Left lung (tissue), 10 donors: ENCODE data around the gene MYL5. TPM values are rescaled to one million over a fixed set of nuclear protein-coding genes. Genes with fewer than 3 reads are reported as not detected.

Experiments
- ATAC-seq: fragments of 200-7000 bp; cut with Tn5 transposase; one replicate; pipeline ENCODE4 v1.9.1; 2020; ENCODE audit warnings: moderate library complexity
- DNase-seq, 4 donors: peaks; one replicate each; pipeline ENCODE4 v3.0.0-alpha.2; 2013 to 2020
- H3K27ac ChIP-seq, 2 donors: fragments of 200-600 bp; sonication (generic) in 1 of 2; one replicate each; pipeline versions ENCODE4 v1.5.0 to v1.8.0; 2020 to 2021
- H3K27me3 ChIP-seq, 2 donors: fragments of 200-600 bp; sonication (generic) in 1 of 2; one replicate each; pipeline versions ENCODE4 v1.5.0 to v1.8.0; 2020 to 2021
- H3K36me3 ChIP-seq, 2 donors: fragments of 200-600 bp; sonication (generic) in 1 of 2; one replicate each; pipeline versions ENCODE4 v1.5.0 to v1.8.0; 2020 to 2021
- H3K4me1 ChIP-seq, 2 donors: fragments of 200-600 bp; one replicate each; pipeline ENCODE4 v1.8.0; 2021
- H3K4me3 ChIP-seq, 2 donors: fragments of 200-600 bp; sonication (generic) in 1 of 2; one replicate each; pipeline versions ENCODE4 v1.5.0 to v1.8.0; 2020 to 2021; ENCODE audit warnings: mild to moderate bottlenecking in 1 of 2
- H3K9me3 ChIP-seq, 2 donors: fragments of 200-600 bp; sonication (generic) in 1 of 2; one replicate each; pipeline versions ENCODE4 v1.5.0 to v1.8.0; 2020 to 2021
- intact Hi-C, 2 donors: fragments of 100-400 bp; cut with DNase I; formaldehyde crosslinking; loops; one replicate each; pipeline versions ENCODE4 v1.11.2 to v1.14.2; 2022
- polyA plus RNA-seq, 6 donors: library from polyadenylated mRNA; unstranded; fragments of 120-200 nt; gene quantifications; one replicate each; pipeline ENCODE4 v1.2.1, GENCODE V29; 2013; ENCODE audit not compliant: insufficient read length in 6 of 6
- total RNA-seq, 2 donors: library from RNA; stranded (reverse); fragmentation: NEBNext Ultra II Directional; extraction: Animal tissue kit (Norgen Biotek cat#: 25700); gene quantifications; one replicate each; pipeline ENCODE4 v1.2.1, GENCODE V29; 2021
- TF ChIP-seq, protein P1 (sequence below), 2 donors: fragments of 200-600 bp; sonication (generic) in 1 of 2; IDR thresholded peaks; one replicate each; pipeline versions ENCODE4 v1.5.0 to v1.8.0; 2021; ENCODE audit warnings: antibody characterized with exemption in 2 of 2
- donor health status: DM: no; HTN: yes; CAD: no.
- donor health status: DM: no; HTN: no; CAD: no.

Gene MYL5
- total and polyA plus RNA-seq, 8 donors: 7.8 to 23.2 (median 17.5) TPM

DNA sequence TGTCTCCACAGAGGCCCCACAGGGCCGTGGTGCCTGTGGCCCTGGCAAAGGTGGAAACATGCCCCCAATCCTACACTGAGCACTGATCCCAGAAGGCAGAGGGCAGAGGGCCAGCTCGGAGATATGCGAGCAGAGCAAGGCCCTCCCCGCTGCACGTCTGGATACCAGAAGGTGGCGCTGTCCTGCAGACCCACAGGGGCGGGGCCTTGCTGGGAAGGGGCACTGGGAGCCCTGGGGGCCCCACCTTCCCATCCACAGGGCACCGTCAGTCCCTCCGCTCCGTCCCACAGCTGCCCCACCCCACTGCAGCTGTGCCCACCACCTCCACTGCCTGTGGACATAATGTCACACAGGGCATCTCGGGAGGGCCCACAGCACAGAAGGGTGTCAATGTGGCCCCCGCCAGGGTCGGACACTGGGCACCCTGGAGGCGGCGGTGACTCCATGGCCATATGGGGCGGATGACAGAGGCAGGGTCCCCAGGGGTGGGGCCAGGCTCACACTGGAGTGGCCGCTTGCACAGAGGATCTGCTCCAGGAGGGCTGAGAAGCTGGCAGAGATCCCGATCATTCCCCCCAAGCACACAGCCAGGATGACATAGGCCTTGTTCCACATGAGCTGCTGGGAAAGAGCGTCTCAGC, 9.8 kb downstream of the MYL5 start:
- Histone ChIP-seq H3K4me1 (peaks cover 26 to 49% of the 10 kb centered on the region in 2 donors), H3K27ac (no peak overlapping the region)
- intact Hi-C loops: no loop called here

DNA sequence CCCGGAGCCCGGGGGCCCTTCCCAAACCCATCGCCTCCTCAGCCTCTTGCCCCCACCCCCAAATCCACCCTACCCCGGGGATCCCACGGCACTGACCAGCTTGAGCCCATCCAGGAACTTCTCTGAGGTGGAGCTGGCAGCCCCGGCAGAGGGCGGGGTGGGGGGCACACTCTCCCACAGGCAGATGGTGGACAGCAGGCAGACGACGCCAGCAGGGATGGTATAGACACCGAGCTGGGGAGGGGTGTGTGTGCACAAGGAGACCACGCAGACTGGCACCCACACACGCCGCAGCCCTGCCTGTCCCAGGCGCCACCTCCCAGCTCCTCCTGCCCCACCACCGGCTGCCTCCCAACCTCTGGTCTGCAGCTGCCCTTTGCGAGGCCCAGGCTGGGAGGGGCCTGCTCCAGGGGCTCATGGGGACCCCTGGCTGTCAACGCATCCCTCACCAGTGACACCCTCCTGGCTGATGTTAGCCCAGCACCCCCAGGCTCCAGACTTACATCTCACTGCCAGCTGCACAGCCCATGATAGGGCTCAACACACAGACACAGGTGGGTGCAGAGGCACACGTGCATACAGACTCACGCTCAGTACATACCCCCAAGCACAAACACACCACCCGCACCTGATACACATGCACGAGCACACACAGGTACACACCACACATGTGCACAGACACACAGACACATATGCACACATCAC, 10.4 kb downstream of the MYL5 start:
- Histone ChIP-seq H3K27me3 (peaks cover 0 to 8% of the 10 kb centered on the region in 2 donors), H3K36me3 (peaks cover 0 to 5% of the 10 kb centered on the region in 2 donors), H3K4me3 (no peak overlapping the region), H3K9me3 (no peaks in the 10 kb centered on the region), H3K4me1 (peaks cover 33 to 56% of the 10 kb centered on the region in 2 donors), H3K27ac (no peak overlapping the region)
- intact Hi-C loops: no loop called here
- DNase-seq: peak in 1 of 4 donors; percentile 69
- ATAC-seq: no peak
- TF ChIP-seq, protein P1, sequence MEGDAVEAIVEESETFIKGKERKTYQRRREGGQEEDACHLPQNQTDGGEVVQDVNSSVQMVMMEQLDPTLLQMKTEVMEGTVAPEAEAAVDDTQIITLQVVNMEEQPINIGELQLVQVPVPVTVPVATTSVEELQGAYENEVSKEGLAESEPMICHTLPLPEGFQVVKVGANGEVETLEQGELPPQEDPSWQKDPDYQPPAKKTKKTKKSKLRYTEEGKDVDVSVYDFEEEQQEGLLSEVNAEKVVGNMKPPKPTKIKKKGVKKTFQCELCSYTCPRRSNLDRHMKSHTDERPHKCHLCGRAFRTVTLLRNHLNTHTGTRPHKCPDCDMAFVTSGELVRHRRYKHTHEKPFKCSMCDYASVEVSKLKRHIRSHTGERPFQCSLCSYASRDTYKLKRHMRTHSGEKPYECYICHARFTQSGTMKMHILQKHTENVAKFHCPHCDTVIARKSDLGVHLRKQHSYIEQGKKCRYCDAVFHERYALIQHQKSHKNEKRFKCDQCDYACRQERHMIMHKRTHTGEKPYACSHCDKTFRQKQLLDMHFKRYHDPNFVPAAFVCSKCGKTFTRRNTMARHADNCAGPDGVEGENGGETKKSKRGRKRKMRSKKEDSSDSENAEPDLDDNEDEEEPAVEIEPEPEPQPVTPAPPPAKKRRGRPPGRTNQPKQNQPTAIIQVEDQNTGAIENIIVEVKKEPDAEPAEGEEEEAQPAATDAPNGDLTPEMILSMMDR (IDR thresholded peaks at IDR 0.05): no peak

More for the DNA sequence above, 9.8 kb downstream of the MYL5 start:
- peaks cover 0 to 5% of the 10 kb centered on the region in 2 donors for H3K36me3 ChIP-seq
- DNase-seq: peak in 3 of 4 donors; percentile 60 to 89 (median 67)
- TF ChIP-seq, protein P1 (IDR thresholded peaks at IDR 0.05): peak; percentile 55 to 75
- no peaks in the 10 kb centered on the region for H3K9me3 ChIP-seq
- peak; percentile 4 for ATAC-seq
- no peak overlapping the region for H3K4me3 ChIP-seq
- H3K27me3 ChIP-seq: peaks cover 0 to 8% of the 10 kb centered on the region in 2 donors

DNA sequence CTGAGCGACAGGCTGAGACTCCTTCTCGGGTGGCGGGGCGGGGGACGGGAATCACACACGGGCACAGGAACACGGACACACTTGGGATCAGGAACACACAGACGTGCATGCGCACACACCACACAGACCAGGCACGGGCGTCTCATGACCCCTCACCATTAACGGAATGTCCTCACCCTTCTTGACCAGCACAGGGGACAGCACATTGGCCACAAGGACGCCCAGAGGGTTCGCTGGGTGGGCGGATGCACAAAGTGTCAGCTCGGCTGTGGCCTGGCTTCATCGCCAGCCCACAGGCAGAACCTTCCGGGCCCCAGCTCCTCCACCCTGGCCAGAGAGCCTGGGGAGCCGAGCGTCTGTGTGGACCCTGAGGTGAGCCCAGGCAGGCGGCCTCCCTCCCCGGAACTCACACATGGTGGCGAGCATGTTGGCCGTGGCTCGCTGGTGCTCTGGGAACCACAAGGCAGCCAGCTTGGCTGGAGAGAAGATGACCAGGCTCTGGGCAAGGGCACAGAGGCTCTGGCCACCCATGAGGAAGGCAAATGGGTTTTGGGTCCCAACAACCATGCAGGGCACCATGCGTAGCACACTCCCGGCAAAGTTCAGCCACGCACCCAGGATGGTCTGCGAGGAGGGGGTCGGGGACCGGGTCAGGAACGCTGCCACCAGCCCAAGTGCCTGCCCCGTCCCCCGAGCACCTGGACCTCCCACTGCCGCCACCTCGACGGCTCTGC, 11.5 kb downstream of the MYL5 start:
- intact Hi-C loops: no loop called here
- TF ChIP-seq, protein P1 (IDR thresholded peaks at IDR 0.05): no peak
- peak in 1 of 4 donors; percentile 76 for DNase-seq
- ATAC-seq: no peak
- Histone ChIP-seq H3K4me3 (no peak overlapping the region), H3K4me1 (peaks cover 29 to 54% of the 10 kb centered on the region in 2 donors), H3K27ac (no peak overlapping the region), H3K27me3 (peaks cover 0 to 8% of the 10 kb centered on the region in 2 donors), H3K9me3 (no peaks in the 10 kb centered on the region), H3K36me3 (peaks cover 0 to 5% of the 10 kb centered on the region in 2 donors)

DNA sequence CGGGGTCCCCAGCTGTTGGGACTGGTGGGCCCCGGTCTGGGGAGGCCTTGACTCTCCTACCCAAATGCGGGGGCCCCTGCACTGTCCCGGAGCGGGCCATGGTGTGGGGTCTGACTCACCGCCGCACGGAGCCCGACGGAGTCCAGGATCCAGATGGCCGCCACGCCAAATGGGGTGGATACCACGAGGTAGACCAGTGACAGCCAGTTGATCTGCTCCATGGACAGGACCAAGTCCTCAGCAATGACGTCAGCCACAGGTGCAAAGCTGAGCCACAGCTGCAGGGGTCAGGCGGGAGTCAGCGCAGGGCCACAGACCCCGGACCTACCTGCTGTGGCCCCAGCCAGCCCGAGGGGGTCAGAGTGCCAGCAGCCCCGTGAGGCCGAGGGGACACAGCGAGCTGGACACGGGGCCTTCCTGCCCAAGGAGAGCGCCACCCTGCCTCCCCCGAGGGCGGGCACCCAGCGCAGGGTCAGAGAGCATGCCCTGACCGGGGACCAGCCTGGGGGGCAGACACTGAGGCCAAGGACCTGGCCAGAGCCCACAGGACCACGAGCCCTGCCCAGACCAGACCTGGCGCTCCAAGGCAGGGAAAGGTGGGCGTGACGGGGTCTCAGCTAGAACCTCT, 12.2 kb downstream of the MYL5 start:
- H3K27me3 ChIP-seq: peaks cover 0 to 8% of the 10 kb centered on the region in 2 donors
- intact Hi-C loops: no loop called here
- peak overlapping the region in 1 of 2 donors; percentile 90 for H3K27ac ChIP-seq
- no peaks in the 10 kb centered on the region for H3K9me3 ChIP-seq
- H3K36me3 ChIP-seq: peaks cover 0 to 5% of the 10 kb centered on the region in 2 donors
- TF ChIP-seq, protein P1 (IDR thresholded peaks at IDR 0.05): no peak
- no peak overlapping the region for H3K4me3 ChIP-seq
- peaks cover 26 to 50% of the 10 kb centered on the region in 2 donors for H3K4me1 ChIP-seq
- DNase-seq (peak in 1 of 4 donors; percentile 77), ATAC-seq (no peak)
